ENCODE data around the gene LENG8. TPM values are rescaled to one million over a fixed set of nuclear protein-coding genes. Genes with fewer than 3 reads are reported as not detected.
A peak's percentile ranks its signal among the peaks of the same experiment; 100 is the strongest.

Gene LENG8
- total RNA-seq, 1 experiment from 2014 or later, result 196 TPM

DNA sequence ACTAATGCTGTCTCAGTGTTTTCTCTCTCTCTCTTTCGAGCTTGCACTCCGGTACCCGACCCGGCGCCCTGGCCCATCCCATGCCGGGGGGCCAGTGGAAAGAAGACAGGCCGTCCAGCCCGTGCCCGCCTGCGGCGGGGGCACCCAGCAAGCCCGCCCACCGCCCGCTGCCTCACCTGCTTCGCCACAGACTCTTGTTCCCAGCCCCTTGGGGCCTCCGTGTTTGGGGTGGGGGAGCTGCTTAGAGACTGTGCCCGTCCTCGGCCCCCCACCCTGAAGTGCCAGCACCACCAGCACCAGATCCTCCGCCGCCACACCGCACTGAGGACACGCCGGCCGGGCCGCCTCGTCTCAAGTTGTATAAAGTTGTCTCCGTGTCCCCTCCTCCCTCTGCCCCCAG, 12.2 kb downstream of the LENG8 start:
- TF ChIP-seq SIN3A (IDR thresholded peaks at IDR 0.05; ENCODE audit: low read depth) (0 out of 2 replicates have a peak, but pooled peaks have one; percentile 32), CBX3 (IDR thresholded peaks at IDR 0.05; ENCODE audit: low read depth) (no peak)
- DNase-seq (ENCODE audit: low read depth, low spot score) (no peak), ATAC-seq (no peak)
- H3K4me1 ChIP-seq (ENCODE audit: control insufficient read depth in 1 of 2, insufficient read depth in 2 of 2, low read length in 2 of 2), result peaks cover 7 to 26% of the 10 kb centered on the region in 2 experiments; a peak in 3 of 4 replicates
- peaks cover 61% of the 10 kb centered on the region for H3K79me2 ChIP-seq (ENCODE audit: insufficient read depth, low read length)
- H3K27ac ChIP-seq (ENCODE audit: low read depth, low read length), result no peak overlapping the region
- H3K4me3 ChIP-seq (replicated peaks in 1 of 2; ENCODE audit: low read depth in 1 of 2, low read length in 2 of 2), result no peak overlapping the region
- TSS peak; percentile 65 for BruUV-seq (replicated peaks)
- H3K36me3 ChIP-seq (ENCODE audit: control insufficient read depth in 1 of 2, insufficient read depth in 2 of 2, low read length in 2 of 2), result peaks cover 29 to 35% of the 10 kb centered on the region in 2 experiments; a peak in 3 of 4 replicates
- POLR2A ChIA-PET, result interaction anchor here (1.8 kb wide), 1 partner anchor 13 kb away, joined by 17 read pairs; the partner anchor contains the start of gene LENG8
- H3K9ac ChIP-seq (ENCODE audit: low read length), result no peak overlapping the region
- intact Hi-C loops (cut with micrococcal nuclease), result no loop called here
- no peak overlapping the region for H2AFZ ChIP-seq (ENCODE audit: low read depth, low read length, poor library complexity, severe bottlenecking)
- H3K27me3 ChIP-seq (ENCODE audit: insufficient read depth, low read length), result no peaks in the 10 kb centered on the region
- no peaks in the 10 kb centered on the region for H4K20me1 ChIP-seq (ENCODE audit: insufficient read depth)
- RAD21 ChIA-PET (ENCODE audit: low non-redundant PET in 1 of 2, low total read pairs in 2 of 2, uncharacterized antibody in 2 of 2, unreplicated experiment in 2 of 2), result interaction anchor here in 1 of 2 experiments (0.7 kb wide), 1 partner anchor 13 kb away, joined by 3 read pairs; no protein-coding TSS in a partner anchor
- no peak overlapping the region for H3K4me2 ChIP-seq (ENCODE audit: low read length)
- no peaks in the 10 kb centered on the region for H3K9me3 ChIP-seq (ENCODE audit: control insufficient read depth in 1 of 2, insufficient read depth in 1 of 2, low read depth in 1 of 2, low read length in 2 of 2)
- H3K9me2 ChIP-seq (ENCODE audit: insufficient read depth), result no peaks in the 10 kb centered on the region
- CTCF ChIA-PET, result no interaction called here

- no peaks in the 10 kb centered on the region for H3K9me2 ChIP-seq (ENCODE audit: insufficient read depth)
- H3K27ac ChIP-seq (ENCODE audit: low read depth, low read length), result peak overlapping the region; percentile 99
- H4K20me1 ChIP-seq (ENCODE audit: insufficient read depth), result no peaks in the 10 kb centered on the region
- BruUV-seq (replicated peaks), result no TSS peak
- H3K36me3 ChIP-seq (ENCODE audit: control insufficient read depth in 1 of 2, insufficient read depth in 2 of 2, low read length in 2 of 2), result peaks cover 26 to 31% of the 10 kb centered on the region in 2 experiments; a peak in 3 of 4 replicates
- no peaks in the 10 kb centered on the region for H3K27me3 ChIP-seq (ENCODE audit: insufficient read depth, low read length)
- peaks cover 7 to 26% of the 10 kb centered on the region in 2 experiments; a peak in 3 of 4 replicates for H3K4me1 ChIP-seq (ENCODE audit: control insufficient read depth in 1 of 2, insufficient read depth in 2 of 2, low read length in 2 of 2)
- intact Hi-C loops (cut with micrococcal nuclease), result no loop called here
- H2AFZ ChIP-seq (ENCODE audit: low read depth, low read length, poor library complexity, severe bottlenecking), result no peak overlapping the region
- ChIA-PET POLR2A (interaction anchor here (1.8 kb wide), 1 partner anchor 13 kb away, joined by 17 read pairs; the partner anchor contains the start of gene LENG8), RAD21 (ENCODE audit: low non-redundant PET in 1 of 2, low total read pairs in 2 of 2, uncharacterized antibody in 2 of 2, unreplicated experiment in 2 of 2) (interaction anchor here in 1 of 2 experiments (0.7 kb wide), 1 partner anchor 13 kb away, joined by 3 read pairs; no protein-coding TSS in a partner anchor), CTCF (no interaction called here)
- TF ChIP-seq EGR1 (IDR thresholded peaks at IDR 0.05; ENCODE audit: low read depth) (no peak), RAD21 (IDR thresholded peaks at IDR 0.05; ENCODE audit: low read depth) (no peak), CTCF (IDR thresholded peaks at IDR 0.05 in 2 of 3, conservative IDR thresholded peaks at IDR 0.05 in 1 of 3; ENCODE audit: borderline replicate concordance in 1 of 3, insufficient read depth in 1 of 3, low read depth in 2 of 3, low read length in 2 of 3) (no peak)
- ATAC-seq (no peak), DNase-seq (ENCODE audit: low read depth, low spot score) (no peak)
- H3K4me2 ChIP-seq (ENCODE audit: low read length), result peak overlapping the region; percentile 97
- peak overlapping the region; percentile 96 for H3K9ac ChIP-seq (ENCODE audit: low read length)
- H3K4me3 ChIP-seq (replicated peaks in 1 of 2; ENCODE audit: low read depth in 1 of 2, low read length in 2 of 2), result peak overlapping the region in 1 of 2 experiments; percentile 83; a peak in 2 of 4 replicates
- H3K79me2 ChIP-seq (ENCODE audit: insufficient read depth, low read length), result peaks cover 57% of the 10 kb centered on the region
- H3K9me3 ChIP-seq (ENCODE audit: control insufficient read depth in 1 of 2, insufficient read depth in 1 of 2, low read depth in 1 of 2, low read length in 2 of 2), result no peaks in the 10 kb centered on the region
Observed at GRCh38 chr19:54461613-54462012, 12.6 kb downstream of the LENG8 start.

Data from HCT116 (cell line).